H1 (cell line): ENCODE measurements around the gene GBGT1. TPM values are rescaled to one million over a fixed set of nuclear protein-coding genes. Genes with fewer than 3 reads are reported as not detected.
"Not testable (repeated sequence)": the region's sequence is repeated elsewhere in the genome, so short reads cannot be mapped to it uniquely, and the experiment has no call there.

Source experiments
- CTCF ChIA-PET: fragments of 300-600 bp; sonication (Branson Sonifier 250); formaldehyde crosslinking; loops from one replicate; lab custom pipeline; 2021; ENCODE audit not compliant: partially characterized antibody; lab: Charles Lee
- POLR2A ChIA-PET: fragments of 300-600 bp; sonication (Branson Sonifier 250); formaldehyde crosslinking; loops from one replicate; lab custom pipeline; 2021; ENCODE audit warnings: inconsistent platforms; ENCODE audit not compliant: partially characterized antibody; lab: Charles Lee
- DNase-seq, 2 experiments: peaks; one replicate each; pipeline versions ENCODE4 v3.0.0 to v3.0.0-alpha.2; 2010 to 2022; ENCODE audit warnings: low spot score in 2 of 2, low read depth in 1 of 2, mixed read lengths in 1 of 2
- FAIRE-seq: peaks from 2 replicates; lab custom pipeline; 2011; peaks lifted over from hg19 to GRCh38; lab: Jason Lieb, UNC
- H2AFZ ChIP-seq: 2 replicates; pipeline ENCODE4 v1.8.1; 2012; ENCODE audit warnings: low read length, inconsistent platforms
- H2AK5ac ChIP-seq: 2 replicates; pipeline ENCODE4 v1.6.1; 2013; ENCODE audit warnings: low read depth, low read length
- H2BK120ac ChIP-seq: replicated peaks from 2 replicates; pipeline ENCODE3; 2013; ENCODE audit warnings: low read depth, low read length, inconsistent platforms
- H2BK12ac ChIP-seq: 2 replicates; pipeline ENCODE4 v1.6.1; 2013; ENCODE audit warnings: low read depth, low read length
- H2BK15ac ChIP-seq: 2 replicates; pipeline ENCODE4 v1.6.1; 2013; ENCODE audit warnings: low read length
- H2BK20ac ChIP-seq: 2 replicates; pipeline ENCODE4 v1.6.1; 2013; ENCODE audit warnings: low read length
- H2BK5ac ChIP-seq: 2 replicates; pipeline ENCODE4 v1.6.1; 2013; ENCODE audit warnings: low read depth, low read length
- H3K14ac ChIP-seq: 2 replicates; pipeline ENCODE4 v1.6.1; 2013; ENCODE audit warnings: inconsistent platforms; ENCODE audit not compliant: insufficient read length
- H3K18ac ChIP-seq: 2 replicates; pipeline ENCODE4 v1.6.1; 2013; ENCODE audit warnings: low read length; ENCODE audit errors: extremely low read depth
- H3K23ac ChIP-seq: 2 replicates; pipeline ENCODE4 v1.6.1; 2013; ENCODE audit warnings: inconsistent platforms; ENCODE audit not compliant: insufficient read length
- H3K23me2 ChIP-seq: 2 replicates; pipeline ENCODE4 v1.6.1; 2013; ENCODE audit warnings: low read depth, low read length
- H3K27ac ChIP-seq: 2 replicates; pipeline ENCODE4 v1.6.1; 2011; ENCODE audit warnings: low read depth, low read length, inconsistent platforms
- H3K27me3 ChIP-seq, 4 experiments: replicated peaks in 1 of 4; 1 replicate in 1 of 4; 2 replicates in 3 of 4; pipeline versions ENCODE4 v1.6.1 to v1.8.1; 2011 to 2013; ENCODE audit warnings: low read length in 3 of 4, mild to moderate bottlenecking in 3 of 4, inconsistent platforms in 2 of 4, mixed read lengths in 2 of 4, moderate library complexity in 1 of 4; ENCODE audit not compliant: control insufficient read depth in 3 of 4, insufficient read depth in 3 of 4; ENCODE audit errors: extremely low read depth in 1 of 4
- H3K36me3 ChIP-seq, 4 experiments: 2 replicates each; pipeline versions ENCODE4 v1.6.1 to v1.8.1; 2011 to 2013; ENCODE audit warnings: mild to moderate bottlenecking in 4 of 4, low read length in 3 of 4, moderate library complexity in 2 of 4, control low read depth in 1 of 4, inconsistent platforms in 1 of 4; ENCODE audit not compliant: insufficient read depth in 4 of 4, control insufficient read depth in 2 of 4
- H3K4ac ChIP-seq: replicated peaks from 2 replicates; pipeline ENCODE3; 2013; ENCODE audit warnings: low read length, low read depth, mixed read lengths, inconsistent platforms; ENCODE audit not compliant: insufficient read length
- H3K4me1 ChIP-seq, 4 experiments: replicated peaks in 1 of 4; 1 replicate in 1 of 4; 2 replicates in 3 of 4; pipeline versions ENCODE4 v1.6.1 to v1.8.1; 2011 to 2013; ENCODE audit warnings: low read length in 3 of 4, inconsistent platforms in 2 of 4, mixed read lengths in 1 of 4; ENCODE audit not compliant: insufficient read depth in 4 of 4, control insufficient read depth in 3 of 4
- H3K4me2 ChIP-seq, 2 experiments: 2 replicates each; pipeline versions ENCODE4 v1.6.1 to v1.8.1; 2011 to 2013; ENCODE audit warnings: low read depth in 2 of 2, low read length in 2 of 2, control low read depth in 1 of 2, inconsistent platforms in 1 of 2, mild to moderate bottlenecking in 1 of 2; ENCODE audit not compliant: insufficient read depth in 1 of 2
- H3K4me3 ChIP-seq, 4 experiments: fragments of 200-600, 300-600 bp in 1 of 4; sonication (generic), shearing (Covaris generic), sonication (Bioruptor Twin) in 1 of 4; 2 replicates each; pipeline versions ENCODE4 v1.5.1 to v1.8.1; 2011 to 2016; ENCODE audit warnings: low read length in 4 of 4, low read depth in 3 of 4, control low read depth in 2 of 4, inconsistent platforms in 2 of 4, mild to moderate bottlenecking in 2 of 4, mixed read lengths in 1 of 4, moderate library complexity in 1 of 4; ENCODE audit not compliant: insufficient read depth in 2 of 4; ENCODE audit errors: extremely low read depth in 1 of 4
- H3K56ac ChIP-seq: replicated peaks from 2 replicates; pipeline ENCODE3; 2013; ENCODE audit warnings: low read depth, mild to moderate bottlenecking, mixed read lengths, low read length, inconsistent platforms; ENCODE audit not compliant: insufficient read length
- H3K79me1 ChIP-seq: 2 replicates; pipeline ENCODE4 v1.6.1; 2013; ENCODE audit warnings: low read depth, low read length, control low read depth
- H3K79me2 ChIP-seq, 2 experiments: 2 replicates each; pipeline versions ENCODE4 v1.6.1 to v1.8.1; 2012 to 2013; ENCODE audit warnings: low read length in 2 of 2, mild to moderate bottlenecking in 2 of 2, inconsistent platforms in 1 of 2; ENCODE audit not compliant: insufficient read depth in 2 of 2, control insufficient read depth in 1 of 2
- H3K9ac ChIP-seq, 4 experiments: replicated peaks in 1 of 4; 1 replicate in 1 of 4; 2 replicates in 3 of 4; pipeline versions ENCODE4 v1.6.1 to v1.8.1; 2011 to 2013; ENCODE audit warnings: low read depth in 3 of 4, low read length in 3 of 4, control low read depth in 2 of 4, mild to moderate bottlenecking in 2 of 4, moderate library complexity in 2 of 4, inconsistent platforms in 1 of 4; ENCODE audit errors: extremely low read depth in 1 of 4
- H3K9me3 ChIP-seq, 2 experiments: 2 replicates each; pipeline versions ENCODE4 v1.6.1 to v1.8.1; 2012 to 2013; ENCODE audit warnings: mild to moderate bottlenecking in 2 of 2, moderate library complexity in 2 of 2, control low read depth in 1 of 2, inconsistent platforms in 1 of 2, low read depth in 1 of 2, low read length in 1 of 2, mixed read lengths in 1 of 2; ENCODE audit not compliant: insufficient read depth in 2 of 2
- H4K20me1 ChIP-seq, 2 experiments: replicated peaks in 1 of 2; 2 replicates each; pipeline versions ENCODE3 to v1.8.1; 2011 to 2013; ENCODE audit warnings: inconsistent platforms in 2 of 2, low read length in 2 of 2, mild to moderate bottlenecking in 1 of 2; ENCODE audit not compliant: insufficient read depth in 2 of 2, control insufficient read depth in 1 of 2
- H4K5ac ChIP-seq: 2 replicates; pipeline ENCODE4 v1.6.1; 2013; ENCODE audit warnings: low read length, low read depth, mixed read lengths, inconsistent platforms; ENCODE audit not compliant: insufficient read length
- H4K8ac ChIP-seq: 2 replicates; pipeline ENCODE4 v1.8.0; 2013; ENCODE audit warnings: mild to moderate bottlenecking, moderate library complexity, low read length, inconsistent platforms; ENCODE audit not compliant: insufficient read depth; ENCODE audit errors: extremely low read depth
- H4K91ac ChIP-seq: replicated peaks from 2 replicates; pipeline ENCODE3; 2013; ENCODE audit warnings: low read length, mixed read lengths, inconsistent platforms; ENCODE audit not compliant: insufficient read length
- WGBS, 2 experiments: shearing (Covaris generic) in 1 of 2; methylation state at CpG; one replicate each; pipeline versions ENCODE4 v1.1.6 to v1.1.7; 2013 to 2015; ENCODE audit warnings: low lambda C conversion rate in 2 of 2, mixed read lengths in 2 of 2, inconsistent platforms in 1 of 2, low coverage in 1 of 2, missing lambda C conversion rate in 1 of 2; ENCODE audit not compliant: insufficient replicate concordance in 2 of 2, insufficient coverage in 1 of 2, insufficient read length in 1 of 2; ENCODE audit errors: extremely low coverage in 1 of 2, missing lambda C conversion rate in 1 of 2; 5-methylcytosine and 5-hydroxymethylcytosine counted together
- polyA plus RNA-seq, 7 experiments: library from polyadenylated mRNA; depleted of rRNA in 3 of 7; stranded (reverse) in 5 of 7; unstranded in 2 of 7; fragments of >200 nt in 5 of 7; fragments of 200-250 nt in 2 of 7; gene quantifications; 1 replicate in 5 of 7; 2 replicates in 1 of 7; 4 replicates in 1 of 7; pipeline versions ENCODE4 v1.2.1 to v1.2.3, GENCODE V29; 2011 to 2013; ENCODE audit warnings: missing spikeins in 2 of 7, mixed read lengths in 2 of 7
- total RNA-seq: library from RNA; stranded (reverse); fragmentation: NEBNext Ultra II Directional; extraction: Animal tissue kit (Norgen Biotek cat#: 25700); gene quantifications from 2 replicates; pipeline ENCODE4 v1.2.1, GENCODE V29; 2021

The GBGT1 gene
- total and polyA plus RNA-seq, 2 of the 8 experiments (the other 6 are each of a cell fraction or from before 2014, with no cell fraction given) = 7.1 to 9.7 TPM

DNA sequence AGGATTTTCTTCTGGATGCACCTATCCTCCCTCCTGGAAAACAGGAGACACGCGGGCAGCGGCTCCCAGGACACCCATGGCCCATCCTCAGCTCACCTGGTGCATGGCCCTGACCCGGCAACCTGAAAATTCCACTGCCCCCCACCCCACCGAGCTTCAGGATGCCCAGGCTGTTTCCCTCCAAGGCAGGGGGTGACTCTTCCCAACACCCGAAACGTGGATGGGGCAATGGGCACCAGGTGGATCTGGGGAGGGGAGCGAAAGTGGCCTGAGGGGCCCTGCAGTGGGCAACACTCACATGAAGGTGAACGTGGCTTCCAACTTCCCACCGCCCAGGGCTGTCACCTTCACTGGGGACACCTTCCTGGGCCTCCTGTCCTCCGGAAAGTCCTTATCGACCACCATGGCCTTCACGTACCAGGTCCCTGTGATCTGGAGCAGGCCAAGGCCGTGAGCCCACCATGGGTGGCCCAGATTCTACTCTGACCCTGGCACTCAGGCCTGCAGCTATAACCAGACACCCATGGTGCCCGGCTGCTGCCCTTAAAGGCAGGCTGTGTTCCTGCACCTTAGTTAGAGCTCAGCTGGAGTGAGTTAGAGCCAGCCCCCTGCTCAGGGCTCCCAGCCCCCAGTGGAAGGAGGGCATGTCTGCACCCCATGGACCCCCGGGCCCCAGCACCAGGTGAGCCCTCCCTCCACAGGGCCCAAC, 44.6 kb upstream of the GBGT1 start:
- H3K4me3 ChIP-seq, H3K79me2 ChIP-seq, H4K8ac ChIP-seq, H3K23ac ChIP-seq, H3K9me3 ChIP-seq, H2AFZ ChIP-seq, H3K18ac ChIP-seq, H2BK12ac ChIP-seq, H3K4me2 ChIP-seq, H2BK15ac ChIP-seq, H3K27ac ChIP-seq, H3K14ac ChIP-seq, DNase-seq, H3K56ac ChIP-seq, H3K9ac ChIP-seq, H2BK120ac ChIP-seq, H3K23me2 ChIP-seq, H4K91ac ChIP-seq, H3K79me1 ChIP-seq, FAIRE-seq, H3K4me1 ChIP-seq, H2BK5ac ChIP-seq, H4K20me1 ChIP-seq, H2AK5ac ChIP-seq, H2BK20ac ChIP-seq, H4K5ac ChIP-seq, H3K36me3 ChIP-seq, POLR2A ChIA-PET, H3K4ac ChIP-seq: not testable (repeated sequence)
- 95% methylated on average over 11 of the region's 16 CpGs; no CpG with 5 or more reads in 1 of the 2 experiments for WGBS, 2 experiments
- CTCF ChIA-PET = interaction anchor here (1.1 to 2.3 kb wide), 3 partner anchors 11 to 112 kb away, joined by 3 to 20 read pairs (median 3); no protein-coding TSS in a partner anchor
- H3K27me3 ChIP-seq = peaks cover 10 to 49% (median 35%) of the 10 kb centered on the region in 4 experiments
